SK-N-MC (cell line): ENCODE data around the gene RPUSD4.
A peak's percentile ranks its signal among the peaks of the same experiment; 100 is the strongest.

Experiments
- DNase-seq: peaks from one replicate; pipeline ENCODE4 v3.0.0-alpha.2; 2011; ENCODE audit warnings: low read depth, low spot score
- H3K27ac ChIP-seq: fragments of 200-600 bp; sonication (generic); 2 replicates; pipeline ENCODE4 v1.5.1; 2016; ENCODE audit warnings: mixed run types
- H3K36me3 ChIP-seq: fragments of 200-600 bp; sonication (generic); 2 replicates; pipeline ENCODE4 v1.6.1; 2017; ENCODE audit warnings: antibody characterized with exemption, low read length, mixed read lengths; ENCODE audit not compliant: insufficient read depth
- H3K4me3 ChIP-seq: fragments of 200-600 bp; sonication (generic); 2 replicates; pipeline ENCODE4 v1.5.1; 2016
- H3K9ac ChIP-seq: fragments of 200-600 bp; sonication (generic); 2 replicates; pipeline ENCODE4 v1.8.0; 2017; ENCODE audit warnings: mixed run types, mixed read lengths; ENCODE audit not compliant: insufficient read length
- H3K9me3 ChIP-seq: fragments of 200-600 bp; sonication (generic); 2 replicates; pipeline ENCODE4 v1.6.1; 2017; ENCODE audit warnings: low read depth, mild to moderate bottlenecking, antibody characterized with exemption, low read length, moderate library complexity, mixed read lengths
- EZH2 ChIP-seq: fragments of 200-600 bp; sonication (generic); IDR thresholded peaks from one replicate; pipeline ENCODE4 v1.6.1; 2017; ENCODE audit warnings: antibody characterized with exemption
- FOXP2 ChIP-seq: optimal IDR thresholded peaks from 2 replicates; pipeline ENCODE3; 2011; ENCODE audit warnings: mild to moderate bottlenecking, moderate library complexity; ENCODE audit not compliant: insufficient read depth; ENCODE audit errors: extremely low read length, control extremely low read depth
- POLR2AphosphoS5 ChIP-seq: IDR thresholded peaks from 2 replicates; pipeline ENCODE4 v1.6.1; 2012; ENCODE audit warnings: mild to moderate bottlenecking, low read depth, low read length, borderline replicate concordance

RPUSD4 gene

GRCh38 chr11:126219547-126219946 lies 8.1 kb upstream of the RPUSD4 start:
- TF ChIP-seq POLR2AphosphoS5 = no peak
- TF ChIP-seq EZH2 = no peak
- no peak for TF ChIP-seq FOXP2
- DNase-seq = no peak

GRCh38 chr11:126217491-126217890 lies 6.0 kb upstream of the RPUSD4 start:
- DNase-seq = no peak
- H3K9ac ChIP-seq = no peak overlapping the region
- no peak overlapping the region for H3K4me3 ChIP-seq
- no peaks in the 10 kb centered on the region for H3K36me3 ChIP-seq
- TF ChIP-seq POLR2AphosphoS5 (no peak), EZH2 (no peak), FOXP2 (no peak)
- no peak overlapping the region for H3K27ac ChIP-seq
- H3K9me3 ChIP-seq = no peaks in the 10 kb centered on the region

More at GRCh38 chr11:126219547-126219946, 8.1 kb upstream of the RPUSD4 start:
- Histone ChIP-seq H3K4me3 (no peak overlapping the region), H3K36me3 (no peaks in the 10 kb centered on the region), H3K9ac (no peak overlapping the region), H3K27ac (no peak overlapping the region), H3K9me3 (no peaks in the 10 kb centered on the region)

GRCh38 chr11:126216526-126217305 lies 5.3 kb upstream of the RPUSD4 start:
- DNase-seq = no peak
- no peak overlapping the region for H3K9ac ChIP-seq
- no peak overlapping the region for H3K27ac ChIP-seq
- no peaks in the 10 kb centered on the region for H3K9me3 ChIP-seq
- TF ChIP-seq FOXP2 (no peak), EZH2 (no peak), POLR2AphosphoS5 (no peak)
- H3K4me3 ChIP-seq = no peak overlapping the region
- H3K36me3 ChIP-seq = no peaks in the 10 kb centered on the region

- H3K9me3 ChIP-seq = no peaks in the 10 kb centered on the region
- TF ChIP-seq POLR2AphosphoS5 (no peak), FOXP2 (no peak), EZH2 (no peak)
- H3K4me3 ChIP-seq = no peak overlapping the region
- H3K9ac ChIP-seq = no peak overlapping the region
- DNase-seq = no peak
- H3K27ac ChIP-seq = no peak overlapping the region
- peaks cover 4% of the 10 kb centered on the region for H3K36me3 ChIP-seq
Measured at GRCh38 chr11:126214841-126215240, 3.4 kb upstream of the RPUSD4 start.

DNA sequence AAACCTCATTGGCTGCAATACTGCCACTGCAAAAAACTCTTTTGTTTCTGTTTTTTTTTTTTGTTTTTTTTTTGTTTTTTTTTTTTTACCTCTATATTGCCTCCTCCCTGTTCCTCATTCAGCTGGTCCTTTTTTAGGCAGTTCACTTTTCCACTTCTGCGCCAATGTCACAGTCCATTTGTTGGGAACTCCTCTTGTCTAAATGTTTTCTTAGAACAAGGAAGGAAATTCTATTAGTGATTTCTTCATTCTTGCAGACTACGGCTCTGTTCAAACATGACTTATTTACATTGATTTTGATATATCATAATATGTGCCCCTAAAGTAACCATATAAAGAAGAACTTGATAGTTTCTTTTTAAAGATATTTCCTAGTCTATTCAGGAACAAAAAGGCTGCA lies 3.0 kb upstream of the RPUSD4 start:
- no peaks in the 10 kb centered on the region for H3K9me3 ChIP-seq
- no peak overlapping the region for H3K4me3 ChIP-seq
- no peak for DNase-seq
- H3K27ac ChIP-seq = no peak overlapping the region
- no peak for TF ChIP-seq FOXP2
- TF ChIP-seq POLR2AphosphoS5 = no peak
- TF ChIP-seq EZH2 = no peak
- peaks cover 8% of the 10 kb centered on the region for H3K36me3 ChIP-seq
- H3K9ac ChIP-seq = no peak overlapping the region

DNA sequence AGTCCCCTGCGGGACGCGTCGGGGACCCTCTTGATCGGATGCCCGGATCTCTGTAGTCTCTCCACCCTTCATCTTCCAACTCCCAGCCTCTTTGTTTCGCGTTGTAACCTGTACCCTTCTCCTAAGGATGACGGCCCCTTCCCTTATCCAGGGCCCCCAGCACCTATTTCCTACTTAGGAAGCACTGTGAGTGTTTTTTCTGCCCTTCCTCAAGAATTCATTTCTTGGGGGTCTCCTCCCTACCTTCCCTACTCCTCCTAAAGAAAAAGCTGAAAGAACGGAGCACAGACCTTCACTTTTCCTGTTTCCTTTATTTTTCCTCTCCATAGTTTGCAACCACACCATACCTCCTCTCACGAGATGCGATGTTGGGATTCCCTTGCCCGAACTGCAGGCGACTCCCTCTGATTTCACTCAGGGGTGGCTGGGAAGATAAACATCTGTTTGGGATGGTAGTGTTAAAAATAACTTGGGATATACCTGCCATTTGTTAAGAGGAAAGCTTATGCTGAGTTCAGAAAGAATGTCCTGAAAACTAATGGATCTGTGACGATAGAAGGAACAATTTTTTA lies 725 bp upstream of the RPUSD4 start:
- TF ChIP-seq EZH2 = no peak
- TF ChIP-seq FOXP2 = no peak
- no peak for TF ChIP-seq POLR2AphosphoS5
- peak overlapping the region; percentile 91 for H3K9ac ChIP-seq
- H3K27ac ChIP-seq = no peak overlapping the region
- no peak for DNase-seq
- H3K9me3 ChIP-seq = no peaks in the 10 kb centered on the region
- peaks cover 24% of the 10 kb centered on the region for H3K36me3 ChIP-seq
- peak overlapping the region; percentile 100 for H3K4me3 ChIP-seq

DNA sequence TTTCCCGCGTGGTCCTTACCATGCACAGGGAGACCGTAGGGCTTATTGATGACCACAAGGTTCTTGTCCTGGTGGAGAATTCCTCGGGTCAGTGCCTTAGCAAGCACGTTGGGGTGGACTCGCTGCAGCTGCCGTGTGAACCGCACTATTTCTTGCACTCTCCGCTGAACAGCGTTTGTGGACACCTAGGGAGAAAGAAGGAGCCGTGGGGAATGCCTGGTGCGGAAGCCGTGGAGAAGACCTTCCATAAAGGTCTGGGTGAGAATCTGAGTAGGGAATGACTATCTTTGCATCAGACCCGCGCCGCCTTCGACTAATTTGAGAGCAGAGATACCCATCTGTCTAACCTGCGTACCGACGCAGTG lies 597 bp downstream of the RPUSD4 start:
- no peaks in the 10 kb centered on the region for H3K9me3 ChIP-seq
- H3K9ac ChIP-seq = peak overlapping the region; percentile 97
- H3K36me3 ChIP-seq = peaks cover 36% of the 10 kb centered on the region
- no peak overlapping the region for H3K27ac ChIP-seq
- TF ChIP-seq EZH2 (no peak), FOXP2 (no peak), POLR2AphosphoS5 (no peak)
- peak overlapping the region; percentile 100 for H3K4me3 ChIP-seq
- no peak for DNase-seq

- DNase-seq = no peak
- TF ChIP-seq FOXP2 (no peak), POLR2AphosphoS5 (no peak)
- Histone ChIP-seq H3K4me3 (no peak overlapping the region), H3K9me3 (no peaks in the 10 kb centered on the region), H3K27ac (no peak overlapping the region), H3K36me3 (peaks cover 66% of the 10 kb centered on the region), H3K9ac (no peak overlapping the region)
Measured at GRCh38 chr11:126207896-126208295, 3.6 kb downstream of the RPUSD4 start.

- H3K9ac ChIP-seq = no peak overlapping the region
- H3K4me3 ChIP-seq = no peak overlapping the region
- H3K9me3 ChIP-seq = no peaks in the 10 kb centered on the region
- H3K36me3 ChIP-seq = peaks cover 91% of the 10 kb centered on the region
- H3K27ac ChIP-seq = no peak overlapping the region
- DNase-seq = no peak
- TF ChIP-seq EZH2 (no peak), POLR2AphosphoS5 (no peak)
Measured at GRCh38 chr11:126205359-126205758, 6.1 kb downstream of the RPUSD4 start.
